ENCODE results near the gene CST8.

DNA sequence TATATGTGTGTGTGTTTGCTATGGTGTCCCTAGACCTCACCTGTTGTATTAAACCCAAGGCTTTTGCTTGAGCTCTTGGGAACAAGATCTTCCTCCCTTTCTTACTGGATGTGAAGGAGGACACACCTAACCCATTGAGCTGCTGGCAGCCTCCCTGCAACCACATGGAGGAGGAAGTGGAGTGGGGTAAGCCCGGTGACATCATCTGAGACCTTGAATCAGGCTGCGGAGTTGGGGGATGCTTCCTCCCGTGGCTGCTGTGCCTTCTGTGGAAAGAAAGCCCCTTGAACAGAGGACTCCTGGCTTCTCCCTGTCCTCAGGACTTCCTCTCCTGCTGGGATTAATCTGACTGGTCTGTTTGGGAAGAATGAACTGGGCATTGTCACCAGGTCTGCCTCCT is 41.5 kb upstream of the CST8 start:
- TF ChIP-seq, protein P1, sequence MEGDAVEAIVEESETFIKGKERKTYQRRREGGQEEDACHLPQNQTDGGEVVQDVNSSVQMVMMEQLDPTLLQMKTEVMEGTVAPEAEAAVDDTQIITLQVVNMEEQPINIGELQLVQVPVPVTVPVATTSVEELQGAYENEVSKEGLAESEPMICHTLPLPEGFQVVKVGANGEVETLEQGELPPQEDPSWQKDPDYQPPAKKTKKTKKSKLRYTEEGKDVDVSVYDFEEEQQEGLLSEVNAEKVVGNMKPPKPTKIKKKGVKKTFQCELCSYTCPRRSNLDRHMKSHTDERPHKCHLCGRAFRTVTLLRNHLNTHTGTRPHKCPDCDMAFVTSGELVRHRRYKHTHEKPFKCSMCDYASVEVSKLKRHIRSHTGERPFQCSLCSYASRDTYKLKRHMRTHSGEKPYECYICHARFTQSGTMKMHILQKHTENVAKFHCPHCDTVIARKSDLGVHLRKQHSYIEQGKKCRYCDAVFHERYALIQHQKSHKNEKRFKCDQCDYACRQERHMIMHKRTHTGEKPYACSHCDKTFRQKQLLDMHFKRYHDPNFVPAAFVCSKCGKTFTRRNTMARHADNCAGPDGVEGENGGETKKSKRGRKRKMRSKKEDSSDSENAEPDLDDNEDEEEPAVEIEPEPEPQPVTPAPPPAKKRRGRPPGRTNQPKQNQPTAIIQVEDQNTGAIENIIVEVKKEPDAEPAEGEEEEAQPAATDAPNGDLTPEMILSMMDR (IDR thresholded peaks at IDR 0.05) = no peak
- TF ChIP-seq SIN3A (IDR thresholded peaks at IDR 0.05; ENCODE audit: borderline replicate concordance, insufficient read depth, low read depth, low read length) (no peak), POLR2AphosphoS5 (IDR thresholded peaks at IDR 0.05; ENCODE audit: low read depth, low read length) (no peak)

Data from Panc1 (cell line).